B cell (primary cell): ENCODE results near the gene RNF213. TPM values are rescaled to one million over a fixed set of nuclear protein-coding genes. Genes with fewer than 3 reads are reported as not detected.

ENCODE experiments used
- ATAC-seq: fragments of 200-7000 bp; cut with Tn5 transposase; one replicate; pipeline ENCODE4 v1.10.0; 2021; ENCODE audit warnings: low read depth, mild to moderate bottlenecking, moderate number of reproducible peaks, moderate library complexity
- CTCF ChIA-PET: fragments of 350-600 bp; sonication (Branson Sonifier 250); formaldehyde crosslinking; loops from one replicate; lab custom pipeline; 2021; ENCODE audit warnings: antibody characterized with exemption, inconsistent platforms; lab: Charles Lee
- POLR2A ChIA-PET: fragments of 350-600 bp; sonication (Branson Sonifier 250); formaldehyde crosslinking; loops from one replicate; lab custom pipeline; 2021; ENCODE audit warnings: antibody characterized with exemption; lab: Charles Lee
- DNase-seq: peaks from one replicate; pipeline ENCODE4 v3.0.0; 2013
- H2AFZ ChIP-seq: 2 replicates; pipeline ENCODE4 v1.6.1; 2012; ENCODE audit warnings: mild to moderate bottlenecking, low read depth, low read length; ENCODE audit not compliant: insufficient read depth, poor library complexity, severe bottlenecking
- H3K27ac ChIP-seq, 2 donors: 1 replicate in 1 of 2; 2 replicates in 1 of 2; pipeline ENCODE4 v1.5.1; 2012 to 2013; ENCODE audit warnings: low read length in 2 of 2, mild to moderate bottlenecking in 2 of 2, moderate library complexity in 1 of 2
- H3K27me3 ChIP-seq, 4 experiments: fragments of 200-600 bp in 1 of 4; sonication (generic) in 1 of 4; replicated peaks in 1 of 4; 1 replicate in 2 of 4; 2 replicates in 2 of 4; pipeline versions ENCODE4 v1.6.1 to v1.7.0; 2013 to 2016; ENCODE audit warnings: low read length in 3 of 4, mild to moderate bottlenecking in 2 of 4, mixed read lengths in 1 of 4, moderate library complexity in 1 of 4; ENCODE audit not compliant: insufficient read depth in 4 of 4, control insufficient read depth in 3 of 4; ENCODE audit errors: control extremely low read depth in 1 of 4
- H3K36me3 ChIP-seq, 2 experiments: replicated peaks in 1 of 2; 1 replicate in 1 of 2; 2 replicates in 1 of 2; pipeline versions ENCODE4 v1.6.1 to v1.7.1; 2013; ENCODE audit warnings: low read length in 1 of 2; ENCODE audit not compliant: insufficient read depth in 2 of 2, control insufficient read depth in 1 of 2; ENCODE audit errors: control extremely low read depth in 1 of 2, extremely low read depth in 1 of 2
- H3K4me1 ChIP-seq, 2 donors: fragments of 200-600 bp in 1 of 2; sonication (generic) in 1 of 2; 1 replicate in 1 of 2; 2 replicates in 1 of 2; pipeline versions ENCODE4 v1.5.1 to v1.6.1; 2013 to 2017; ENCODE audit warnings: low read length in 2 of 2; ENCODE audit not compliant: control insufficient read depth in 2 of 2, insufficient read depth in 2 of 2
- H3K4me2 ChIP-seq: replicated peaks from 2 replicates; pipeline ENCODE3; 2012; ENCODE audit warnings: mild to moderate bottlenecking, low read depth, low read length; ENCODE audit not compliant: poor library complexity, severe bottlenecking
- H3K4me3 ChIP-seq, 5 experiments: fragments of 200-600 bp in 1 of 5; sonication (generic) in 1 of 5; 1 replicate in 3 of 5; 2 replicates in 2 of 5; pipeline versions ENCODE4 v1.5.1 to v1.7.0; 2011 to 2016; ENCODE audit warnings: low read length in 4 of 5, mild to moderate bottlenecking in 4 of 5, low read depth in 2 of 5, control low read depth in 1 of 5, moderate library complexity in 1 of 5; ENCODE audit not compliant: insufficient read depth in 1 of 5; ENCODE audit errors: control extremely low read depth in 1 of 5, extremely low read depth in 1 of 5
- H3K79me2 ChIP-seq: fragments of 200-600 bp; sonication (generic); one replicate; pipeline ENCODE4 v1.6.0; 2016; ENCODE audit warnings: low read length; ENCODE audit not compliant: control insufficient read depth, insufficient read depth
- H3K9ac ChIP-seq: fragments of 200-600 bp; sonication (generic); 2 replicates; pipeline ENCODE4 v1.6.1; 2017; ENCODE audit warnings: mild to moderate bottlenecking, low read length, moderate library complexity
- H3K9me3 ChIP-seq, 3 donors: one replicate each; pipeline versions ENCODE4 v1.6.1 to v1.7.1; 2013; ENCODE audit warnings: low read length in 2 of 3; ENCODE audit not compliant: control insufficient read depth in 2 of 3, insufficient read depth in 1 of 3; ENCODE audit errors: control extremely low read depth in 1 of 3
- H4K20me1 ChIP-seq: 2 replicates; pipeline ENCODE4 v1.6.0; 2012; ENCODE audit warnings: mild to moderate bottlenecking, low read length; ENCODE audit not compliant: insufficient read depth, control insufficient read depth, poor library complexity, severe bottlenecking
- H3K27ac Mint-ChIP-seq: one replicate; pipeline ENCODE4 v1.8.0; 2021; ENCODE audit warnings: mixed read lengths
- H3K27me3 Mint-ChIP-seq: one replicate; pipeline ENCODE4 v1.8.0; 2021; ENCODE audit warnings: mixed read lengths
- H3K4me1 Mint-ChIP-seq: one replicate; pipeline ENCODE4 v1.8.0; 2021; ENCODE audit warnings: mixed read lengths
- H3K4me3 Mint-ChIP-seq: one replicate; pipeline ENCODE4 v1.8.0; 2021; ENCODE audit warnings: mixed read lengths
- H3K9me3 Mint-ChIP-seq: one replicate; pipeline ENCODE4 v1.8.0; 2022; ENCODE audit warnings: mixed read lengths; ENCODE audit not compliant: insufficient read depth
- CTCF ChIP-seq: fragments of 200-600 bp; IDR thresholded peaks from one replicate; pipeline ENCODE4 v1.8.0; 2022; ENCODE audit warnings: antibody characterized with exemption, mild to moderate bottlenecking
- EZH2 ChIP-seq: IDR thresholded peaks from 2 replicates; pipeline ENCODE4 v1.6.1; 2012; ENCODE audit warnings: borderline replicate concordance, low read depth, mild to moderate bottlenecking, moderate library complexity, low read length; ENCODE audit not compliant: insufficient read depth, poor library complexity, severe bottlenecking
- WGBS: methylation state at CpG from one replicate; pipeline ENCODE4 v1.1.5; 2013; ENCODE audit warnings: missing lambda C conversion rate; ENCODE audit not compliant: insufficient coverage; 5-methylcytosine and 5-hydroxymethylcytosine counted together
- intact Hi-C: fragments of 100-400 bp; cut with micrococcal nuclease; formaldehyde crosslinking; loops from one replicate; pipeline ENCODE4 v1.10.0; 2022
- polyA plus RNA-seq: library from polyadenylated mRNA; depleted of rRNA; stranded (reverse); fragments of >200 nt; gene quantifications from 2 replicates; pipeline ENCODE4 v1.2.3, GENCODE V29; 2012
- total RNA-seq, 2 donors: library from RNA; stranded (reverse); fragments of 120-200 nt in 1 of 2; gene quantifications; 1 replicate in 1 of 2; 2 replicates in 1 of 2; pipeline versions ENCODE4 v1.2.3 to v1.2.4, GENCODE V29; 2013 to 2022

RNF213 gene
- total and polyA plus RNA-seq, 2 donors (not counting 1 experiment from before 2014, with no cell fraction given): 121 to 287 TPM

DNA sequence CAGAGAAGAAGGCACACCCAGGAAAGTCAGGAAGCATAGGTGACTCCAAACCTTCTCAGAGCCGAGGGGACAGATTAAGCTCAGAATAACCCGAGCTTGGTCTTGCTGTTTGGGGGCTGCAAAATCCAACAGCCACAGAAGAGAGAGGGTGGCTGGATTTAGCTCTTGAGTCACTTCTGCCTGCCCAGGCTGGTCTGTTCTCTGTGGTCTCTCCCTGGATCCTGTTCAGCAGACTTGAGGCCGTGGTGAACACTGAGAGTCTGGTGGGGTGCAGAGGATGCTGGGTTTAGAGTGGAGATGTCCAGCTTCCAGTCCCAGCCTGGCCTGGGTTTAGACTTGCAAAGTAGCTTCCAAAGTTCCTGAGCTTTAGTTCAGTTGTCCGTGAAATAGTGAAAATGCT, 31.6 kb upstream of the RNF213 start:
- TF ChIP-seq CTCF: no peak
- TF ChIP-seq EZH2: no peak
- no peak for DNase-seq
- 82% methylated on average over 4 of the region's 4 CpGs for WGBS
- no peak overlapping the region for H3K4me2 ChIP-seq
- POLR2A ChIA-PET: no interaction called here
- H3K4me3 Mint-ChIP-seq: no peak overlapping the region
- no peaks in the 10 kb centered on the region for H3K36me3 ChIP-seq
- intact Hi-C loops: no loop called here
- peaks cover 5% of the 10 kb centered on the region for H3K9me3 Mint-ChIP-seq
- no peaks in the 10 kb centered on the region for H3K4me1 Mint-ChIP-seq
- H3K79me2 ChIP-seq: no peaks in the 10 kb centered on the region
- no peak overlapping the region for H3K27ac ChIP-seq
- ATAC-seq: no peak
- no peaks in the 10 kb centered on the region for H3K4me1 ChIP-seq
- CTCF ChIA-PET: no interaction called here
- peaks cover 0 to 23% (median 20%) of the 10 kb centered on the region in 3 donors for H3K9me3 ChIP-seq
- H3K27me3 ChIP-seq: peaks cover 0 to 2% (median 0%) of the 10 kb centered on the region in 4 experiments
- no peak overlapping the region for H3K9ac ChIP-seq
- no peak overlapping the region for H3K27ac Mint-ChIP-seq
- no peak overlapping the region for H3K4me3 ChIP-seq
- no peak overlapping the region for H2AFZ ChIP-seq
- H3K27me3 Mint-ChIP-seq: no peaks in the 10 kb centered on the region
- H4K20me1 ChIP-seq: no peaks in the 10 kb centered on the region

DNA sequence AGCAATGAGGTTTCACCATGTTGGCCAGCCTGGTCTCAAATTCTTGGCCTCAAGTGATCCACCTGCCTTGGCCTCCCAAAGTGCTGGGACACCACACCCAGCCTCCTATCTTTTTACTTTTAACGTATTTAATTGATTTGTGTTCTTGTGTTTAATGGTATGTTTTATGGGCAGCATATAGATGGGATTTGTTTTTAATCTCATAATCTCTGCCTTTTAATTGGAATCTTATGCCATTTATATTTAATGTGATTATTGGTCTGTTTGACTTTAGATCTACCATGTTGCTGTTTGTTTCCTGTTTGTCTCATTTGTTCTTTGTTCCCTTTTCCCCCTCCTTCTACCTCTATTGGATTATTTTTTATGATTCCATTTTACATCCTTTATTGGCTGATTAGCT, 28.2 kb upstream of the RNF213 start:
- WGBS: no CpG with 5 or more reads among the region's 1 CpG
- Mint-ChIP-seq H3K27ac (no peak overlapping the region), H3K27me3 (no peaks in the 10 kb centered on the region), H3K4me1 (no peaks in the 10 kb centered on the region), H3K9me3 (peaks cover 9% of the 10 kb centered on the region), H3K4me3 (no peak overlapping the region)
- intact Hi-C loops: no loop called here
- Histone ChIP-seq H3K27me3 (no peaks in the 10 kb centered on the region), H2AFZ (no peak overlapping the region), H4K20me1 (no peaks in the 10 kb centered on the region), H3K9me3 (peaks cover 0 to 34% (median 23%) of the 10 kb centered on the region in 3 donors), H3K4me3 (no peak overlapping the region), H3K9ac (no peak overlapping the region), H3K4me1 (no peaks in the 10 kb centered on the region), H3K79me2 (no peaks in the 10 kb centered on the region), H3K27ac (no peak overlapping the region), H3K36me3 (no peaks in the 10 kb centered on the region), H3K4me2 (no peak overlapping the region)
- DNase-seq (no peak), ATAC-seq (no peak)
- ChIA-PET CTCF (interaction anchor here (2.2 kb wide), 1 partner anchor 36 kb away, joined by 5 read pairs; no protein-coding TSS in a partner anchor), POLR2A (no interaction called here)
- TF ChIP-seq EZH2 (no peak), CTCF (no peak)
